DMS153 (cell line): ENCODE data around the gene OR4Q3.
"Not testable (repeated sequence)": the region's sequence is repeated elsewhere in the genome, so short reads cannot be mapped to it uniquely, and the experiment has no call there.

Experiments
- DNase-seq: peaks from one replicate; lab custom pipeline; 2025; lab: John Stamatoyannopoulos, UW

Gene OR4Q3

DNA sequence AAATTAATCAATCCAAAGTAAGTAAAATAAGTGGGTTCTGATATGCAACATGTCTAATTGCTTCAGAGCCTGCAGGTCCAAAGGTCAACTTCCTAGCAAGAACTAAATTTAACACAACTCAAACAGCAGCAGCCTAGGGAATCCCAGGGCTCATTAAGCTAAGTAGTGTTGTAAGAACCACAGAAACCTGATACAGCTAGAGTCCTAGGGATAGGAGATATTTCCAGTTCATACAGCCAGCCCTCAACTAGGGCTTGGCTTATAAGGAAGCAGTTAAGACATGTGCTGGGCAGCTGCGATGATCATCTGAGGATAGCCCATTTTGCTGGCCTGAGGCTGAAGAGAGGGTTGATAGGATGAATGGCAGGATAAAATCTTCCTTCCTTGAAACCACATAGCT lies at the start of gene OR4Q3:
OR4Q3 (plus strand) TSS at position 316 of the 400 bp plus-strand sequence.
- no peak for DNase-seq

DNA sequence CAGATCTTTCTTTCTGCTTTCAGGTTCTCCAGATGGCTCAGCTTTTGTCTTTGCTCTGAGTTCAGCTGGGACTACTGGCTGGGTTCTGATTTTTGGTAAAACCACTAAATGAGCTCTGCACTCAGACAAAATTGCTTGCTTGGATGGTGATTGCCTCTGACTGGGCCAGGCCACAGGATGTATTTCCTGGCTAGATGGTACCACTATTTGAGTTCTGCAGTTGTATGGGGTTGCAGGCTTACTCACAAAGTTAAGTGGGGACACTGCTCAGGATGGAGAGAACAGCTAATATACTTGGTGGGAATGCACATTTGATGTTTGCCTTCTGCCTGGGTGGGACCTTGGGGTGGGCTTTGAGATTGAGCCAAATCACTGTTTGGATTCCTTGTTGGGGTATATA lies 14.0 kb upstream of the OR4Q3 start:
- no peak for DNase-seq

DNA sequence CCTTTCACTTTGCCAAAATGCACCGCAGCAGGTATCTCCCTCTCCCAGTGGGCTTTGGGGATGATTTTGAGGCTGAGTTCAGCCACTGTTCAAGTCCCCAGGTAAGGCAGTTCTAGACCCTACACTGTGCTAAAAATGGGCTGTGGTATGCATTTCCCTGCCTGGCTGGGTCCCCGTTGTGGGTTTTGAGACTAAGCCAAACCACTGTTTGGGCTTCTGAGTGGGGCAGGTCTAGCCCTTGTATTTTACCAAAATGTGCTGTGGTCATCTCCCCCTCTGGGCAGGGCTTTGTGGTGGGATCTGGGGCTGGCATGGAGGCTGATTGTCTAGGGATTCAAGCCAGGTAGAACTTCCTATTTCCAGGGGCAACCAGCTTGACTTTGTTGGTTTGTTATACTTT lies 13.6 kb upstream of the OR4Q3 start:
- no peak for DNase-seq

DNA sequence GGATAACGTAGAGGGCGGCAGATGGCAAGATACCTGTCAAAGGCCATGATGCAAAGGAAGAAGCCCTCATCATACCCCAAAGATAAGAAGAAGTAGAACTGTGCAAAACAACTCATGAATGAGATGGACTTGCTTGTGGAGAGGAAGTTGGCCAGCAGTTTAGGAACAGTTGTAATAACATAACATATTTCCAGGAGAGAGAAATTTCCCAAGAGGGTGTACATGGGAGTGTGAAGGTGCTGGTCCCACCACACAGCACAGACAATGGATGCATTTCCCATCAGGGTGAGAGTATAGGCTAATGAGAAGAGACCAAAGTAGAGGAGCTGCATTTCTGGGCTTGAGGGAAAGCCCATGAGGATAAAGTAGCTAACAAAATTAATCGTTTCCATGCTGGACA lies 9.5 kb upstream of the OR4Q3 start:
- DNase-seq = not testable (repeated sequence)

DNA sequence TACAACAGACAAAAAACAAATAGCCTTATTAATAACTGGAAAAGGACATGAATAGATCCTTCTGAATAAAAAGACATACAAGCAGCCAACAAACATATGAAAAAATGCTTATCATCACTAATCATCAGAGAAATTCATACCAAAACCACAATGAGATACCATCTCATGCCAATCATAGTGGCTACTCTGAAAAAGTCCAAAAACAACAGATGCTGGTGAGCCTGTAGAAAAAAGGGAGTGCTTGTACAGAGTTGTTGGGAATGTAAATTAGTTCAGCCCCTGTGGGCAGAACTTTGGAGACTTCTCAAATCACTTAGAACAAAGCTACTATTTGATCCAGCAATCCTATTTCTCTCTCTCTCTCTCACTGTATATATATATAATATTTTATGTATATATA lies 8.9 kb downstream of the OR4Q3 start:
- not testable (repeated sequence) for DNase-seq

DNA sequence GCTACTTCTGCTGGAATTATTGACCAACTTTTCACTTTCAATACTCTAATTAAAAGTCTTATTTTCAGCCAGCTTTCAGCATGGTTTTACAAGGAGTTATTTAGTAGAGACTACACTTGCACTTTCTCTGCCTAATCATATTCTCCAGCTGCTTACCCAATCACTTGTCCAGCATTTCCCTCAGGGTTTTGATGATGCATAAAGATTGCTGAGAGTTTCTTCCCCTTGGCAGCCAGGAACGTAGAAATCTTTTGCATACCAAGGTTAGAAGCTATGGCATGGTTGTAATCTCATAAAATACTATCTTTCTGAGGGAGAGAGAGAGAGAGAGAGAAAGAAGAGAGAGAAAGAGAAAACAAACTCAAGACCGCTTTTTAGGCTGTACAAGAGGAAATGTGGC lies 10.8 kb downstream of the OR4Q3 start:
- DNase-seq = no peak

GRCh38 chr14:19771491-19771890 lies 28.1 kb downstream of the OR4Q3 start:
- DNase-seq = not testable (repeated sequence)

- no peak for DNase-seq
These were observed 28.6 kb downstream of the OR4Q3 start for GRCh38 chr14:19771895-19772430.

DNA sequence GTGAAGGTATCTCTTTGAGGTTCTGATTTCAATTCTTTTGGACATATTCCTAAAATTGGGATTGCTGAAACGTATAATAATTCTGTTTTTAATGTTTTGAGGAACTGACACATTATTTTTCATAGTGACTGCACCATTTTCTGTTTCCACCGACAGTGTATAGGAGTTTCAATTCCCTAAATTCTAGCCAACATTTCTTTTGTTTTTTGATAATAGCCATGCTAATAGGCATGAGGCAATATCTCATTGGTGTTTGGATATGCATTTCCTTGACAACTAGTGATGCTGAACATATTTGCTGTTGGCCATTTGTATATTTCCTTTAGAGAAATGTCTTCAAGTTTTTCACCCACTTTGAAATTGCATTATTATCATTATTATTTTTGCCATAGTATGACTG lies 29.1 kb downstream of the OR4Q3 start:
- not testable (repeated sequence) for DNase-seq

DNA sequence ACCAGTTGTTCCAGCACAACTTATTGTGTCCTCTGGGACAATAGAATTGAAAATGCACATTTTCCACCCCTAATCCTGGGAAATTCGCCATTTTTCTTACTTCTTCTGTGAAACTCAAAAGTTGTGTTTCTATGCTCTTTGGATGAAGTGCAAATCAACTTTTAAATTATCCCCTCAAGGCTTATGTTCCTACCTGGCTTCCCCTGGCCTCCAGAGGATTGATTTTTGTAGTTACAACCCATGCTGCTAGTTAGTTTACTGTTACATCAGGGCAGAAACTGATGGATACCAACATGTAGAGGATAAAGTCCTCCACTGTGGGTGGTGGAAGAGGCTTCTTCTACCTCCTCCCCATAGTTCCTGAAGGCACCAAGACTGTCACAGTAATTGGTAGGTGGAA lies 29.8 kb downstream of the OR4Q3 start, which contains the start of gene OR4M1:
OR4M1 (plus strand) TSS at position 301 of the 400 bp plus-strand sequence. CDS start 6,819 bp downstream, outside the sequence.
- not testable (repeated sequence) for DNase-seq

DNA sequence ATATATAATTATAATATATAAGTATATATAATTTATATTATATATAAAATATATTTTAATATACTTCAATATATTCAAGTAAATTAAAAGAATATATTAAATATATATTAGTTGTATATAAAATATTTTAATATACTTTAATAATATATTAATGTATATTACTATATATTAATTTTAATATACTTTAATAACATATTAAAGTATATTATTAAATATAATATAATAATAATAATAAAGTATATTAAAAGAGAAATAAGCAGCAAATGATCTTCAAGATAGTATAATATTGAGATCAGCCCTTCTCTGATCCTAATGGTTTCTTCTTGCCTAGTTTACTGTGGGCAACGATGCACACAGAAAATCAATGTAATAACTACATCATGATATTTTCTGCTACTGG lies 32.2 kb downstream of the OR4Q3 start:
- DNase-seq = no peak

- not testable (repeated sequence) for DNase-seq
These were observed 42.5 kb downstream of the OR4Q3 start for GRCh38 chr14:19785848-19786247.

DNA sequence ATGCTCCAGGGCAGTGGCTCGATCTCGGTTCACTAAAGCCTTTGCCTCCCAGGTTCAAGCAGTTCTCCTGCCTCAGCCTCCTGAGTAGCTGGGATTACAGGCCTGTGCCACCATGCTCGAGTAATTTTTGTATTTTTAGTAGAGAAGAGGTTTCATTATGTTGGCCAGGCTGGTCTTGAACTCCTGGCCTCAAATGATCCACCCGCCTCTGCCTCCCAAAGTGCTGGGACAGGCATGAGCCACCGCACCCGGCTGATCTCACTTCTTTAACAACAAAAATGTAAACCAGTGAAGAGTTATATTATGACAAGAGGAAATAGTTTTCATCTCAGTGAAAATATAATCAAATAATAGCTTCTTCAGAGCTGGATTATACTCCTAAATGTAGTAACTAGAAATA lies 43.9 kb downstream of the OR4Q3 start:
- not testable (repeated sequence) for DNase-seq

GRCh38 chr14:19788150-19788549 lies 44.8 kb downstream of the OR4Q3 start:
- not testable (repeated sequence) for DNase-seq

- DNase-seq = not testable (repeated sequence)
These were observed 53.2 kb downstream of the OR4Q3 start for GRCh38 chr14:19796520-19797108.
